GM21526 (cell line): Measurements from ENCODE around the gene RBM28.

ENCODE experiments used
- ATAC-seq: cut with Tn5 transposase; IDR thresholded peaks from one replicate; pipeline ENCODE4 v1.9.1; 2021; ENCODE audit warnings: moderate library complexity; ENCODE audit not compliant: unreplicated experiment, low FRiP score

The RBM28 gene

DNA sequence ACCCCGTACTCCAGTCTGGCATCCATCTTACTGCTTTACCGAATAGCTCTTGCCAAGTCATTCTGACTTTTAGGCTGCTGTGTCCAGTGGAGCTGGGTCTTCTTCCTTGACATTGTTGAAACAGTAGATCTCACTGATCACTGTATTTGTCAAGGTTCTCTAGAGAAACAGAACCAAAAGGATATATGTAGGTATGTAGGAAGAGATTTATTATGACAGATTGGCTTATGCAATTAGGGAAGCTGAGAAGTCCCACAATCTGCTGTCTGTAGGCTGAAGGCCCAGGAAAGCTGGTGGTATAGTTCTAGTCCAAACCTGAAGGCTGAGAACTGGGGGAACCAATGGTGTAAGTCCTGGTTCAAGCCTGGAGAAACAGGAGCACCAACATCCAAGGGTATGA, 29.9 kb upstream of the RBM28 start:
- no peak for ATAC-seq

DNA sequence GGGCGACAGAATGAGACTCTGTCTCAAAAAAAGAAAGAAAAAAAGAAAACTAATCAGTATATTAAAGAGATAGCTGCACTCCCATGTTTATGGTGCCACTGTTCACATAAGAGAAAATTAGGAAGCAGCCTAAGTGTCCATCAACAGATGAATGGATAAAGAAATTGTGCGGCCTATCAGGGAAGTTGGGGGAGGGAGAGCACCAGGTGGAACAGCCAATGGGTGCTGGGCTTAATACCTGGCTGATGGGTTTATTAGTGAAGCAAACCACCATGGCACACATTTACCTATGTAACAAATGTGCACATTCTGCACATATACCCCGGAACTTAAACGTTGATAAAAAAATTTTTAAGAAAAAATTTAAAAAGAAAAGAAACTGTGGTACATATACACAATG, 26.8 kb upstream of the RBM28 start:
- no peak for ATAC-seq

DNA sequence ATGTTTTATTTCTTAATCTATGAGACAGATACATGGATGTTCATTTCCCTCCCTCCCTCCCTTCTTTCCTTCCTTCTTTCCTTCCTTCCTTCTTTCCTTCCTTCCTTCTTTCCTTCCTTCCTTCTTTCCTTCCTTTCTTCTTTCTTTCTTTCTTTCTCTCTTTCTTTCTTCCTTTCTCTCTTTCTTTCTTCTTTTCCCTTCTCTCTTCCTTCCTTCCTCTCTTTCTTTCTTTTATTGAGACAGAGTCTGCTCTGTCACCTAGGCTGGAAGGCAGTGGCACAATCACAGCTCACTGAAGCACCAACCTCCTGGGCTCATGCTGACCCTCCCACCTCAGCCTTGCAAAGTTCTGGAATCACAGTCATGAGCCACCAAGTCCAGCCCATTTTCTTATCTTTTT, 23.3 kb upstream of the RBM28 start:
- no peak for ATAC-seq

DNA sequence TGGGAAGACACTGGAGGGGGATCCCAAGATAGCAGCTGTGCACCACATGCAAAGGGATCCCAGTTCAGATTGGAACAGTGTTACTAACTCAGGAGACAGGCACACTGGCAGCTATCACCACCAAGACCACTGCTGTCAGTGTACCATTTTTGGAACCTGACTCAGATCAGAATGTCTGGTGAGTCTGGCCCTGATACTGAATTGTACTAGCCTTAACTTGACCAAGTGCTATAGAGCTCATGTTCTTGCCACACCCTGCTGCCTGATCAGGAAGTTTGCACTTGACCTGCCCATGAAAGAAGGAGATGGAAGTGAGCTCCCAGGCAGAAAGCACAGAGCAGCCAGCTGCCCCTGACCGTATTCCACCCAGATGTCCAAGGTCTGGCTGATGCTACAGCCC, 22.6 kb upstream of the RBM28 start:
- ATAC-seq: no peak

DNA sequence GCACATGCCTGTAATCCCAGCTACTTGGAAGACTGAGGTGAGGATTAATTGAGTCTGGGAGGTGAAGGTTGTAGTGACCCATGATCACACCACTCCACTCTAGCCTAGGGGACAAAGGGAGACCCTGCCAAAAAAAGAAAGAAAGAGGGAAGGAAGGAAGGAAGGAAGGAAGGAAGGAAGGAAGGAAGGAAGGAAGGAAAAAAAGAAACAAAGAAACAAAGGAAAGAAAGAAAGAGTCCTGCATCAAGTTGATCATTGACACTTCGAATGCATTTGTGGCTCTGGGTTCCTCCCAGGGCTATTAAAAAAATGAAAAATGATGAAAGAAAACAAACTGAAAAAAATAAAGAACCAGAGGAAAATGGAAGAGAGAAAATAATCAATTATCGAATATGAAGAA, 21.7 kb upstream of the RBM28 start:
- no peak for ATAC-seq

DNA sequence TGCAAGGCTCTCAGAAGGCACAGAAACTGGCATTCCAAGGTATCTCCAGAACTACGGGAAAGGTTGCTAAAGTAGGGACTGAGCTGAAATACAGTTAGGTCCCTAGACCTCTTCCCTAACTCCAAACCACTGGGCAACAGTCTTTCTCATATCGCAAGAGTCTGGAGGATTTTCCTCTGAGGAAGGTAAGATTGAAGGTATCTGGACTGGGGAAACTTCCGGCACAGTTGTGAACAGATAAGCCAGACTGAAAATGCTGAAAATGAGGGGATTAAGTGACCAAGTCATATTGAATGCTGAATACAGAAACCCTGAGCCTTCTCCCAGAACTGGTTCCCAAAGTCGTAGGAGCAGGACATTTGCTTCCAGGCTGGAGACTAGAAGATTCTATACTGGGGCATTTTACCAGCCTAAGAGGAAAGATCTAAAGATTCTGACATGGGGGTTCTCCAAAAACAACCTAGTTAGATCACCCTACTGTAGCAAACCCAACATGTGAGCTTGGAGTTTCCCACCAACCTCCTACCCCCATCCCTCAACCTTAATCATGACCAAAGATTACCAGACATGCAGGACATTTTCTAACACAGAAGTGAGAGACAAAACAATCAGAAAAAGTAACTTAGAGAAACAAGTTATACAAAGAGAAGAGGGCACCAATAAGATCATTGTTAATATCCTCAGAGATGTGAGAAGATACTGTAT, 20.6 kb upstream of the RBM28 start:
- no peak for ATAC-seq

DNA sequence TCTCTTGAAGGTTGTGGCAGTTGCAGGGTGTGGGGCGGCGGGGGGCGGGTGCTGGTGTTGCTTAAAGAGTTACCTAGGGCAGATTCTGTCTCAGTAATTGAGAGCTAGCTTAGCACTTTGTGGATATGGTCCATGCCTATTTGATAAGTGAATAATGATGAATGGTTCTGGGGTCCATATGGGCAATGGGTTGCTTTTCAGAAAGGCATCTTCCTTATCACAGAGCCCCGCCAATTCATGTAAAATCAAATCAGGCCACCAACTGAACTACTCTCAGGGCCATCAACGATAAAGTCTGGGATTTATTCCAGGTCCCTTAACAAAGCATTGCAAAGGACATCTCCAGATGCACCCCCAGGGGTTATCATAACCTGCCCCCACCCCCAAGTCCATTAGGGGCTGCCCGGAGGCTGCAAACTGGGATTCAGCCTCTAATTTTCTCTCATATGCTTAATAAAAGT, 19.6 kb upstream of the RBM28 start:
- ATAC-seq: no peak

DNA sequence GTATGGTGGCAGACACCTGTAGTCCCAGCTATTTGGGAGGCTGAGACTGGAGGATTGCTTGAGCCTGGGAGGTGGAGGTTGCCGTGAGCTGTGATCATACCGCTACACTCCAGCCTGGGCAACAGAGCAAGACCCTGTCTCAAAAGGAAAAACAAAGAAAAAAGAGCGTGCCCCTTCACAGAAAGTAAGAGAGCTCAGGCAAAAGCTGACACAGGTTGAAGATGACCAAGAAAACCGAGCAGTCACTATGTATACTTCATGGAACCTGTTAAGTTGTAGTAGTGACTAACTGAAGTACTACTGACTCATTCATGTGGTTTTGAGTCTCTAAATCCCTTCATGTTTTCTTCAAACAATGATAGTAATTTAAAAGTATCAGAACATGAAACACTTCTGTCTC, 19.0 kb upstream of the RBM28 start:
- ATAC-seq: no peak

DNA sequence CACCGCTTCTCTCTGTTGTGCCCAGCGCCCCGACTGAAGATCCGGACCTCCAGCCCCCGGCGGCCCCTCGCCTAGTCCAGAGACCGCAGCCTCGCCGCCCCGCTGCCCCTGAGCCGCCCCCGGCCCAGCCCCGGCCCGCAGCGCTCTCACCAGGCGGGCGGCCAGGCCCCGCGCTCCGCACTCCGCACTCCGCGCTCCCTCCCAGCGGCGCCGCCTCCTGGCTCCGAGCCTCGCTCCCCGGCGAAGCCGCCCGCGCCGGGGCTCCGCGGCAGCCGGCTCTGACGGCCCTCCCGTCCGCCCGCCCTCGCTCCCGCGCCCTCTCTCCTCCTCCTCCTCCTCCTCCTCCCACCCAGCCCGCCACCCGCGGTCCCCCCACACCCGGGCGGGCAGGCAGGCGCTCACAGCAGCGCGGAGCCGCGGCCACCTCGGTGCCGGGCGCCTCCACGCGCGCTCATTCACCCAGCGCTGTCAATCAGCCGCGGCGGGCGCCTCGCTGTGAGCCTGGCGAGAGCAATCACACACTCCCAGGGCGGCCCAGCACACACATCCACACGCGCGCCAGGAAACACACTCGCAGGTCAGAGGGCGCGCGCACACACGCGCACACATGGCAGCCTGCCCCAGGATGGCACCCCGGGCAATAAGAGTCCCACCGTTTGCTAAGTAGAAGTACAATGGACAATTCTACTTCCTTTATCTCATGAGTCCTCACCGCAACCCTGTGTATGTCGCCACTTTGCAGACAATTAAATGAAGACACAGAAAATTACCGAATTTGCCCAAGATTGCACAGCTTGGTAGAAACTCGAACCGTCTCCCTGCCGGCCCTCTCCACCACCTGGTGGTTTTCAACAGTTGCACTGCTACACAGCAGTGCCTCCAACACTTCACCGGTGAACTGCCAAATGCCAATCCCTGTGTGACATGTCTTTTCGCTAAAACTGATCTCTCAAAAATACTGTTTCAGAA, 18.0 kb upstream of the RBM28 start, which contains the start of gene PRRT4:
Gene PRRT4, minus strand, starts transcription at position 280 of the 969 bp plus-strand sequence.
- no peak for ATAC-seq

DNA sequence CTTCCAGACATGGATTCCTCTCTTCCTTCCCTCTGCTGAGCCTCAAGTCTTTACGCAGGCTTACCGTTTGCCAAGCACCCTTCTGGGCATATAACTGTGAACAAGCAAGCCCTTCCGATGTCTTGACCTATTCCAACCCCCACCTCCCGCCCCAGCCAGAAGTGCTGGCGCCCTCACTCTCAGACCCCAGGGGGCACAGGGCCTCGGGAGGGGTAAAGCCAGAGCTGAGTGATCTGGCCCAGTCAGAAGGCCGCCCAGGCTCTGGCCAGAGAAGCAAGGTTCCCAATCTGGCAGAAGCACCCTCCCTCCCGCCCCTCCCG, 16.6 kb upstream of the RBM28 start:
- ATAC-seq: no peak

DNA sequence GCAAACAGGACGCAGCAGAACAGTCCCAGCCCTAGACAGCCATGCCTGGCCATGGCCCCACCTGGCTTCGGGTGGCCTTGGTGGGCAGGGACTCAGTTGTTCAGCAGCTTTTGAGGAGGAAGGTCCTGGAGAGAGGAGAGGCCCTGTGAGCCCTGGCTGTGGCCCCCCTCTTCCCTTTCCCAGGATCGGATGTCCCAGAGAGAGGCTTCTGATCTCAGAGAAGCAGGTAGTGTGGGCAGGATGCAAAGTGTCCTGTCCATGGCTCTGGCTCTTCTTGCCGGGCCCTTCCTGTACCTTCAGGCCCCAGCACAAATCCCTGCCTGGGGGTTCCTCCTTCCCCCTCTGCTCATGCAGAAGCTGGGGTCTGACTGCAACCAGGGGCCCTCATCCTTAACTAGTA, 16.2 kb upstream of the RBM28 start:
- ATAC-seq: no peak

DNA sequence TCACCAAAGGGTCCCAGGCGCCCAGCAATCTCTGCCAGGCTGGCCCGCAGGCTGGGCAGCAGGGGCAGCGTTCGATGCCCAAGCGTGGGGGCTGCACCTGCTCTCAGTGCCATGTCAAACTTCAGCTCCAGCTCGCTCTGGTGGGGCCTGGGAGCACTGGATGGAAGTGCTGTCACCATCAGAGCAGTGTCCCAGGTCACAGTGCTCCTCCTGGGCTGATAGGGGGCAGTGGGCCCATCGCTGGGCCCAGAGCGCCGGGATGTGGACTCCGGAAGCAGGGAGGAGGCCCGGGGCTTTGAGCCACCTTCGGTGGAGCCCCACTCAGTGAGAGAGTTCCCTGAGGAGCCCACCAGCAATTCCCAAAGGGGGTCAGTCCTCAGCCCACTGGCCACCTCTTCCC, 15.6 kb upstream of the RBM28 start:
- no peak for ATAC-seq

DNA sequence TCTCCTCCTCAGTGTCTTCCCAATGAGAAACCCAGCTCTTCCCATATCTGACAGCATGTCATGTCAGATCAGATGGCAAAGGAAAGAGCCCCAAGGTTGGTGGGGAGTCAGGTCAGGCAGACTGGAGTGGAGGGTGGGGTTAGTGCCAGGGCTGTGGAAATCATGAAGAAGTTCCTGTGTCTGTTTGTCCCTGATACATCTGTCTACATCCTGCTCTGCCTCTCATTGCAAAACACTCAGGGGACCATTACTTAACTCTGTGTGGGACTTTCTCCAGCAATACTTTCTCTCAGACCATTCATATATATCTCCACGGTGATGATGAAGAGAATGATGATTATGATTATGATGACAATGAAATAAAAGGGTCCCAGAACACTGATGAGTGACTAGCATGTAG, 14.5 kb upstream of the RBM28 start:
- no peak for ATAC-seq

DNA sequence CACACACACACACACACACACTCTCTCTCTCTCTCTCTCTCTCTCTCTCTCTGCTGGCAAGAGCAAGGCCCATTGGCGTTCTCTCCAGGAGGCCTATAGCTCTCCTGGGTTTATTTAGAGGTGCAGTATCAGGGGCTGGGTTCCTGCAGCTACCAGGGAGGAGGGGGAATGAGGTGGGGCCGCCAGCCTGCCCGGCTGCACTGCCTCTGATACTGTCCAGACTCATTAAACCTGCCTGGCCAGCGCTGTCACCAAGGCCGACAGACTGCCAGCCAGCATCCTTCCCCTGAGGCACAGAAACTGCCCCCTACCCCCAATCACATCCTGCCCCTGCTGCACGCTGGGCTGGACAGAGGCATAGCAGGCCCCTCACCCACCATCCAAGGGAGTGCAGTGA, 13.5 kb upstream of the RBM28 start:
- no peak for ATAC-seq

DNA sequence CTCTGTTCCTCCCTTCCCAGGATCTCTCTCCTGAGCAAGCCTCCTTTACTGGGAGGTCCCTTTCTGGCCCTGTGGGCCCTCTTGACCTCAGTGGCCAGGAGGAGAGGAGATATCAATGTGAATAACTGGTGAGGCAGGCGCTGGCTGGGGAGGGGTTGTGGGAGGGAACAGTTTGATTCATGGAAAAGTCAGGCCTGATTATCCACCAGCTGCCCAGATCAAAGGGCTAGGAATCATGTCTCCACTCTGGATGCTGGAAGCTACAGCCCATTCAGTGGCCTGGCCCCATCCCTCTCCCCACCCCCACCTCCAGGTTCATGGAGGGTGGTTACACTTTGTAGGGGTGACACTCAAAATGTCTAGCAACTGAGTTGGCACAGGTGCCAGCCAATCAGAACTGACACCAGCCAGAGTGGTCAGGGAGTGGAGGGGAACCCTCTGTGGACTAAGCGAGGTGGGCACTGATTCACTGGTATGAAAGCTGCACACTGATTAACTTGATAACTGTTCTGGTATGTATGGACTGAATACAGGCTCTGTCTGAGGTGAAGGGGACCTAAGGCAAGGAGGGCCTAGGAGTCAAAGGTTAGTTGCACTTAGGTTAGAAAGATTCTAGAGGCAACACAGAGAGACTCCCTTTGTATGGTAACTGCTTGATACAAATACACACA, 13.0 kb upstream of the RBM28 start:
- no peak for ATAC-seq

DNA sequence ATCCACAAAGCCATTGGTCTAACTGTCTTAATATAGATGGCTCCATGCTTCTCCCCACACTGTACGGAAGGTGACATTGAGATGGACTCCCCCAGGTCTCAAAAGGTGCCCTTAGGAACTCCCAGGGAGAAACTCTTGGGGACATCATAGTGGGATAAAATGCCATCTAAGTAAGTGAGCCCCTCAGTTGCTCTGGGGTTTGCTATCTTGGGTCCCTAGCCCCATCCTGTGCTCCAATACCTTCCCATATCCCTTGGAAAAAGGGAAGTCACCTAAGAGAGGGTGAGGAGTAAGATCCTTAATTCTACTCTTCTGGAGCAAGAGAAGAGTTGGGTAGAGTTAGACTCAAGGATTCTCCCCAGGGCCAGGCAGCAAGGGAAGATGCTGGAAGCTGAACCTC, 9.9 kb upstream of the RBM28 start:
- no peak for ATAC-seq

DNA sequence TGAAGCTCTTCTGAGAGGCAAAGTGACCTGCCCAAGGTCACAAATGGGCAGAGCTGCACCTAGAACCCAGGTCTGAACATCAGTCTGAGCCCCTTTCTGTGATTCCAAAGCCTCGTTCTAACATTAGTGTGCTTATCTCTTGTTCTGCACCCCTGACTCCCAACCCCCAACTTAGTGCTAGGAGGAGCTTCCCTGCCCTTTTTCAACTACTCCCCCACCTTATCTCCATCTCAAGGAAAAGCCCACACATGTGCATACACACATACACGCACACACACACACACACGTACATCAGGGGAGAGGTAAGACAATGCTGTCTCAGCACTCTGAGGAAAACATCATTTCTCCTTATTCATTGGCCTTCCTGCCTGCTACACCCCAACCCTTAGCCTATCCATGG, 9.5 kb upstream of the RBM28 start:
- no peak for ATAC-seq

DNA sequence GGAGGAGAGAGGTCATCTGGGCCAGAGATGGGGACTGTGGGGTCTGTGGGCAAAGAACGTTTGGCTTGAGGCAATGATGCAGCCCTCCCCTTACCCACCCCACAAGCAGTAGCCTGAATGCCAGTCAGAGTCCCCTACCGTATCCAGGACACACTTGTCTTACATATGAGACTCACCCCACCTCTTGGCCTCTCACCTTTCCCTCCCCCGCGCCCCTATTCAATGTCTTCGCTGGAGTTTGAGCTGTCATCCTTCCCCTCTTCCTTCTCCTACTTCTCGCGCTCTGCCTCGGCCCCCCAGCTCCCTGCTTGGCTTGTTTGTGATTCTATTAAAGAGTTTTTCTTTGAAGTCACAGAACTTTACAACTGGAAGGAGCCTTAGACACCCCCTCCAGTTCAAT, 8.9 kb upstream of the RBM28 start:
- ATAC-seq: no peak

DNA sequence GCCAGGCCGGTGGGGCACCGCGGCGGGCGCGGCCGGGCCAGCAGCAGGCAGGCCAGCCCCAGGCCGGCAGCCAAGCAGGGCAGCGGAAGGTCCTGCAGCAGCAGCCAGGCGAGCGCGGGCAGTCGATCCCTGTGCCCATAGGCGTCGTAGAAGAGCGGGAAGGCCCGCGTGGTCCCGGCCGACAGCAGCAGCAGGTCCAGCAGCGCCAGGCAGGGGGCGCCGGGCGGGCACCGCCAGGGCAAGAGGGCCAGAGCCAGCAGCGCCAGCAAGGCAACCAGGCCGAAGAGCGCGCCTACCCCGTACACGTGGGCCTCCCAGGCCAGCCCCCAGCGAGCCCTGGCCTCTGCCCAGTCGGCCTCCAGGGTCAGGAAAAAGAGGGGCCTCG, 8.4 kb upstream of the RBM28 start:
- ATAC-seq: no peak

DNA sequence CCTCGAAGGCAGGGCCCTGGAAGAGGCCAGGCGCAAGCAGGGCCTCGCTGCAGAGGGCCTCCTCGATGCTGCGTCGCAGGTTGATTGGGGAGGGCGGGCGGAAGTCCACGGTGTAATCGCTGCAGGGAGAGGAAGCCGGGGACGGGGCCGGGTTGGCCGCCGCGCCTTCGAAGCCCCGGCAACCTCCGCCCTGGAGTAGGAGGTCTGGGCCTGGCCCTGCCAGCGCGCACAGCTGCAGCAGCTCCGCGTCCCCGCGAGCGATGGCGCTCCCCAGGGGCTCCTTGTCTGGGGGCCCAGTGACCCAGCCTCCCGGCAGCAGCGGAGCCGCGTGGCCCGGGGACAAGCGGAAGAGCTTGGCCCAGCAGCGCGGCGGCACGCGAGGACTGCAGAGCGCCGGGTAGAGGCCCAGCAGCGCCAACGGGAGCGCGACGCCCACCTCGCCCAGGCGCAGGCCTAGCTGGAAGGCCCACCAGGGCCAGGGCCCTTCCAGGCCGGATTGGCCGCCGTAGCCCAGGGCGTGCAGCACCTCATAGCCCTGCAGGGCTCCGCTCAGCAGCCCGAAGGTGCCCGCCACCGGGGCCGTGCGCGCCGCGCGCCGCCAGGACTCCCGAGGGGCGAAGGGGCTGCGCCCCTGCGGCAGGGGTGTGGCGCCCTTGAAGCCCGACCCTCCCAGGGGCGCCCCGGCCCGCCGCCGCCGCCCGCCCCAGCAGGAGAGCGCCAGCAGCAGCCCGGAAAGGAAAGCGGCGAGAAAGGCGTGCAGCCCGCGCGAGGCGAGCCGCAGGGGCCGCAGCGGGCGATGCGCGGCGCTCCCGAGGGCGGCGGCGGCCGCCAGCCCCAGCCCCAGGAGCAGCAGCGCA, 7.8 kb upstream of the RBM28 start:
- ATAC-seq: no peak
